Fibroblast of lung (primary cell): ENCODE results near the gene DET1.
"Not testable (repeated sequence)": the region's sequence is repeated elsewhere in the genome, so short reads cannot be mapped to it uniquely, and the experiment has no call there.

Experiments used
- EZH2 ChIP-seq: IDR thresholded peaks from 2 replicates; pipeline ENCODE4 v1.5.1; 2012; ENCODE audit warnings: low read length, control low read depth, mild to moderate bottlenecking; ENCODE audit errors: missing control alignments
- TF ChIP-seq, protein P1 (sequence below), 2 donors: IDR thresholded peaks in 1 of 2; conservative IDR thresholded peaks in 1 of 2; 1 replicate in 1 of 2; 2 replicates in 1 of 2; pipeline ENCODE4 v1.5.1; 2011 to 2012; ENCODE audit warnings: low read length in 2 of 2, control low read depth in 1 of 2, inconsistent platforms in 1 of 2, low read depth in 1 of 2, mild to moderate bottlenecking in 1 of 2

DNA sequence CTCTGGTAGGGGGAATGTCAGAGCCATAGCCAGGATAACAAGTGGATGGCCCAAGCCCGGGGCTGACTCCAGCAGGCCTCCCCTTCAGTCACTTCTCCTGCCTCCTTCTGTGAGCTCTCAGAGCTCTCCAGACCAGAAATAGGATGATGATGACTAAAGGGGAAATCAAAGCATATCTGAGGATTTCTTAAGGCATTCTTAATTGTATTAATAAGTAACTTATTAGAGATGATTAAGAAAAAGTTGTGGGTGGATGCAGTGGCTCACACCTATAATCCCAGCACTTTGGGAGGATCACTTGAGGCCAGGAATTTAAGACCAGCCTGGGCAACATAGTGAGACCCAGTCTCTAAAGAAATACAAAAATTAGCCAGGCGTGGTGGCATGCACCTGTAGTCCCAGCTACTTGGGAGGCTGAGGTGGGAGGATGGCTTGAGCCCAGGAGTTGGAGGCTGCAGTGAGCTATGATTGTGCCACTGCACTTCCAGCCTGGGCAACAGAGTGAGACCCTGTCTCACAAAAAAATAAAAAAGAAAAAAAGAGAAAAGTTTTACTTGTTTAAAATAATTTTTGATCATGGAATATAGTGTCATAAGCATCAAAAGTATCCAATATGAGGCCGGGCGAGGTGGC lies 72.7 kb downstream of the DET1 start:
- TF ChIP-seq, protein P1, sequence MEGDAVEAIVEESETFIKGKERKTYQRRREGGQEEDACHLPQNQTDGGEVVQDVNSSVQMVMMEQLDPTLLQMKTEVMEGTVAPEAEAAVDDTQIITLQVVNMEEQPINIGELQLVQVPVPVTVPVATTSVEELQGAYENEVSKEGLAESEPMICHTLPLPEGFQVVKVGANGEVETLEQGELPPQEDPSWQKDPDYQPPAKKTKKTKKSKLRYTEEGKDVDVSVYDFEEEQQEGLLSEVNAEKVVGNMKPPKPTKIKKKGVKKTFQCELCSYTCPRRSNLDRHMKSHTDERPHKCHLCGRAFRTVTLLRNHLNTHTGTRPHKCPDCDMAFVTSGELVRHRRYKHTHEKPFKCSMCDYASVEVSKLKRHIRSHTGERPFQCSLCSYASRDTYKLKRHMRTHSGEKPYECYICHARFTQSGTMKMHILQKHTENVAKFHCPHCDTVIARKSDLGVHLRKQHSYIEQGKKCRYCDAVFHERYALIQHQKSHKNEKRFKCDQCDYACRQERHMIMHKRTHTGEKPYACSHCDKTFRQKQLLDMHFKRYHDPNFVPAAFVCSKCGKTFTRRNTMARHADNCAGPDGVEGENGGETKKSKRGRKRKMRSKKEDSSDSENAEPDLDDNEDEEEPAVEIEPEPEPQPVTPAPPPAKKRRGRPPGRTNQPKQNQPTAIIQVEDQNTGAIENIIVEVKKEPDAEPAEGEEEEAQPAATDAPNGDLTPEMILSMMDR (conservative IDR thresholded peaks at IDR 0.05 in 1 of 2, IDR thresholded peaks at IDR 0.05 in 1 of 2; ENCODE audit: low read depth in 1 of 2, low read length in 2 of 2), result not testable (repeated sequence)
- not testable (repeated sequence) for TF ChIP-seq EZH2
